ENCODE measurements around the gene MKKS.

DNA sequence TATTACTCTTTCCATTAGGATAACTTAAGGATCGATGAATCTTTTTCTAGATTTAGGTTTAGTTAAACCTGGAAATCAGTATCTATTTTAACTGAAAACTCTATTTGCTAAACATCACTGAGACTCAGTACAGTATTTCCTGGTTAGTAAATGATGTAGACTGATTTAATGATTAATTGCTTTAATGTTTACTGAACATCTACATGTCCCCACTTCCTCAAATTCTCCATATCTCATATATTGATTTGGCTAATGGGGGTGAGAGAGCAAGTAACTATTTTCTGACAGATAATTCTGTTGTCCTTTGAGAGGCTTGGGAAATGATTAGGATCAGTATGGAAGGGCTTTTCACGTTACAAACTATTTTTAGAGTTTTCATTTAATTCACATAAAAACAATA is 10.3 kb downstream of the MKKS start:
- TF ChIP-seq EP300 (IDR thresholded peaks at IDR 0.05) (no peak), POLR2A (IDR thresholded peaks at IDR 0.05) (no peak)
- TF ChIP-seq, protein P1, sequence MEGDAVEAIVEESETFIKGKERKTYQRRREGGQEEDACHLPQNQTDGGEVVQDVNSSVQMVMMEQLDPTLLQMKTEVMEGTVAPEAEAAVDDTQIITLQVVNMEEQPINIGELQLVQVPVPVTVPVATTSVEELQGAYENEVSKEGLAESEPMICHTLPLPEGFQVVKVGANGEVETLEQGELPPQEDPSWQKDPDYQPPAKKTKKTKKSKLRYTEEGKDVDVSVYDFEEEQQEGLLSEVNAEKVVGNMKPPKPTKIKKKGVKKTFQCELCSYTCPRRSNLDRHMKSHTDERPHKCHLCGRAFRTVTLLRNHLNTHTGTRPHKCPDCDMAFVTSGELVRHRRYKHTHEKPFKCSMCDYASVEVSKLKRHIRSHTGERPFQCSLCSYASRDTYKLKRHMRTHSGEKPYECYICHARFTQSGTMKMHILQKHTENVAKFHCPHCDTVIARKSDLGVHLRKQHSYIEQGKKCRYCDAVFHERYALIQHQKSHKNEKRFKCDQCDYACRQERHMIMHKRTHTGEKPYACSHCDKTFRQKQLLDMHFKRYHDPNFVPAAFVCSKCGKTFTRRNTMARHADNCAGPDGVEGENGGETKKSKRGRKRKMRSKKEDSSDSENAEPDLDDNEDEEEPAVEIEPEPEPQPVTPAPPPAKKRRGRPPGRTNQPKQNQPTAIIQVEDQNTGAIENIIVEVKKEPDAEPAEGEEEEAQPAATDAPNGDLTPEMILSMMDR (IDR thresholded peaks at IDR 0.05) = no peak
